Epithelial cell of prostate (primary cell): ENCODE data around the gene KLHL6.
"Not testable (repeated sequence)": the region's sequence is repeated elsewhere in the genome, so short reads cannot be mapped to it uniquely, and the experiment has no call there.

ENCODE experiments used
- DNase-seq: peaks from one replicate; pipeline ENCODE4 v3.0.0-alpha.2; 2011; ENCODE audit warnings: low read depth, low spot score
- H3K27ac ChIP-seq: fragments of 450-650 bp; 2 replicates; pipeline ENCODE4 v1.5.1; 2017; ENCODE audit warnings: mild to moderate bottlenecking

The KLHL6 gene

GRCh38 chr3:183536238-183536880 is 19.1 kb downstream of the KLHL6 start:
- DNase-seq = no peak
- H3K27ac ChIP-seq = no peak overlapping the region

- H3K27ac ChIP-seq = no peak overlapping the region
- no peak for DNase-seq
Measured at GRCh38 chr3:183534249-183534648, 21.3 kb downstream of the KLHL6 start.

GRCh38 chr3:183533412-183534132 is 21.9 kb downstream of the KLHL6 start:
- DNase-seq = no peak
- no peak overlapping the region for H3K27ac ChIP-seq

- no peak overlapping the region for H3K27ac ChIP-seq
- DNase-seq = no peak
Measured at GRCh38 chr3:183532620-183533411, 22.7 kb downstream of the KLHL6 start.

- no peak overlapping the region for H3K27ac ChIP-seq
- DNase-seq = no peak
Measured at GRCh38 chr3:183529717-183530116, 25.8 kb downstream of the KLHL6 start.

- no peak for DNase-seq
- no peak overlapping the region for H3K27ac ChIP-seq
Measured at GRCh38 chr3:183529185-183529584, 26.3 kb downstream of the KLHL6 start.

- H3K27ac ChIP-seq, DNase-seq: not testable (repeated sequence)
Measured at GRCh38 chr3:183528758-183529157, 26.7 kb downstream of the KLHL6 start.

- no peak overlapping the region for H3K27ac ChIP-seq
- no peak for DNase-seq
Measured at GRCh38 chr3:183527428-183528379, 27.8 kb downstream of the KLHL6 start.

GRCh38 chr3:183526838-183527427 is 28.6 kb downstream of the KLHL6 start:
- no peak overlapping the region for H3K27ac ChIP-seq
- DNase-seq = no peak

- H3K27ac ChIP-seq = no peak overlapping the region
- no peak for DNase-seq
Measured at GRCh38 chr3:183524476-183524875, 31.0 kb downstream of the KLHL6 start.

GRCh38 chr3:183520741-183521556 is 34.6 kb downstream of the KLHL6 start:
- not testable (repeated sequence) for DNase-seq, H3K27ac ChIP-seq

GRCh38 chr3:183520295-183520694 is 35.2 kb downstream of the KLHL6 start:
- not testable (repeated sequence) for H3K27ac ChIP-seq, DNase-seq

- DNase-seq = no peak
- H3K27ac ChIP-seq = no peak overlapping the region
Measured at GRCh38 chr3:183519891-183520290, 35.6 kb downstream of the KLHL6 start.

- no peak for DNase-seq
Measured at GRCh38 chr3:183518491-183519251, 36.8 kb downstream of the KLHL6 start.

GRCh38 chr3:183517607-183518006 is 37.9 kb downstream of the KLHL6 start:
- no peak for DNase-seq

More at GRCh38 chr3:183518491-183519251, 36.8 kb downstream of the KLHL6 start:
- no peak overlapping the region for H3K27ac ChIP-seq

GRCh38 chr3:183515968-183516851 is 39.3 kb downstream of the KLHL6 start:
- no peak for DNase-seq
- H3K27ac ChIP-seq = no peak overlapping the region

More at GRCh38 chr3:183517607-183518006, 37.9 kb downstream of the KLHL6 start:
- no peak overlapping the region for H3K27ac ChIP-seq

GRCh38 chr3:183514021-183514420 is 41.5 kb downstream of the KLHL6 start:
- no peak overlapping the region for H3K27ac ChIP-seq

More at GRCh38 chr3:183514021-183514420, 41.5 kb downstream of the KLHL6 start:
- DNase-seq = no peak
